Esophagus muscularis mucosa (tissue), 4 donors: ENCODE measurements around the gene AP3D1.

Experiments
- EP300 ChIP-seq: sonication (generic); formaldehyde crosslinking; IDR thresholded peaks from one replicate; pipeline ENCODE4 v1.6.1; 2017; ENCODE audit warnings: antibody characterized with exemption
- POLR2AphosphoS5 ChIP-seq, 2 donors: sonication (generic); formaldehyde crosslinking; IDR thresholded peaks; one replicate each; pipeline ENCODE4 v1.6.1; 2017; ENCODE audit warnings: antibody characterized with exemption in 2 of 2
- TF ChIP-seq, protein P1 (sequence below), 3 experiments: fragments of 200-600 bp in 2 of 3; fragments of 450-650 bp in 1 of 3; sonication (generic) in 2 of 3; IDR thresholded peaks; one replicate each; pipeline ENCODE4 v1.5.1; 2017 to 2019; ENCODE audit warnings: antibody characterized with exemption in 3 of 3, mild to moderate bottlenecking in 2 of 3, moderate library complexity in 1 of 3

GRCh38 chr19:2129486-2129885, 21.9 kb downstream of the AP3D1 start:
- TF ChIP-seq, protein P1, sequence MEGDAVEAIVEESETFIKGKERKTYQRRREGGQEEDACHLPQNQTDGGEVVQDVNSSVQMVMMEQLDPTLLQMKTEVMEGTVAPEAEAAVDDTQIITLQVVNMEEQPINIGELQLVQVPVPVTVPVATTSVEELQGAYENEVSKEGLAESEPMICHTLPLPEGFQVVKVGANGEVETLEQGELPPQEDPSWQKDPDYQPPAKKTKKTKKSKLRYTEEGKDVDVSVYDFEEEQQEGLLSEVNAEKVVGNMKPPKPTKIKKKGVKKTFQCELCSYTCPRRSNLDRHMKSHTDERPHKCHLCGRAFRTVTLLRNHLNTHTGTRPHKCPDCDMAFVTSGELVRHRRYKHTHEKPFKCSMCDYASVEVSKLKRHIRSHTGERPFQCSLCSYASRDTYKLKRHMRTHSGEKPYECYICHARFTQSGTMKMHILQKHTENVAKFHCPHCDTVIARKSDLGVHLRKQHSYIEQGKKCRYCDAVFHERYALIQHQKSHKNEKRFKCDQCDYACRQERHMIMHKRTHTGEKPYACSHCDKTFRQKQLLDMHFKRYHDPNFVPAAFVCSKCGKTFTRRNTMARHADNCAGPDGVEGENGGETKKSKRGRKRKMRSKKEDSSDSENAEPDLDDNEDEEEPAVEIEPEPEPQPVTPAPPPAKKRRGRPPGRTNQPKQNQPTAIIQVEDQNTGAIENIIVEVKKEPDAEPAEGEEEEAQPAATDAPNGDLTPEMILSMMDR (IDR thresholded peaks at IDR 0.05): no peak
- TF ChIP-seq POLR2AphosphoS5 (IDR thresholded peaks at IDR 0.05) (no peak), EP300 (no peak)
